PFSK-1 (cell line): ENCODE measurements around the gene CFAP65.

Source experiments
- TAF1 ChIP-seq: IDR thresholded peaks from 2 replicates; pipeline ENCODE4 v1.6.1; 2012; ENCODE audit warnings: low read length, control low read depth, borderline replicate concordance; ENCODE audit not compliant: insufficient read depth
- TF ChIP-seq, protein P1 (sequence below), 2 experiments: IDR thresholded peaks; 2 replicates each; pipeline versions ENCODE4 v1.6.1 to v1.8.0; 2011 to 2012; ENCODE audit warnings: low read depth in 2 of 2, low read length in 2 of 2, control low read depth in 1 of 2, inconsistent platforms in 1 of 2, mild to moderate bottlenecking in 1 of 2, moderate library complexity in 1 of 2; ENCODE audit not compliant: insufficient read depth in 1 of 2

DNA sequence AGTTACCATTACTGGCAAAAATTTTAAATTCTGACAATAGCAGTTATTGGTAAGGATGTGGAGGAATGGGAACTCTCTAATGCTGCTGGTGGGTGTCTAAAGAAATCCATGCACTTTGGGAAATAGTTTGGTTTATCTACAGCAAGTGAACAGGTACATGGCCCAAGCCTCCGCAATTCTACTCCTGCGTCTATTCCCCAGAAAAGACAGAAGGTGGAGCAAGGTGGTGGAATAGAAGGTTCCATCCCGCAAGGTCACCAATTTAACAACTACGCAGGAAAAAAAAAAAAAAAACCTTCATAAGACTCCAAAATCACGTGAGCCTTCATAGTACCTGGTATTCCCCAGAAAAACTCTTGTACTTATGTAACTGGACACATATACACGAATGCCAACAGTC is 6.5 kb downstream of the CFAP65 start:
- TF ChIP-seq TAF1: no peak
- TF ChIP-seq, protein P1, sequence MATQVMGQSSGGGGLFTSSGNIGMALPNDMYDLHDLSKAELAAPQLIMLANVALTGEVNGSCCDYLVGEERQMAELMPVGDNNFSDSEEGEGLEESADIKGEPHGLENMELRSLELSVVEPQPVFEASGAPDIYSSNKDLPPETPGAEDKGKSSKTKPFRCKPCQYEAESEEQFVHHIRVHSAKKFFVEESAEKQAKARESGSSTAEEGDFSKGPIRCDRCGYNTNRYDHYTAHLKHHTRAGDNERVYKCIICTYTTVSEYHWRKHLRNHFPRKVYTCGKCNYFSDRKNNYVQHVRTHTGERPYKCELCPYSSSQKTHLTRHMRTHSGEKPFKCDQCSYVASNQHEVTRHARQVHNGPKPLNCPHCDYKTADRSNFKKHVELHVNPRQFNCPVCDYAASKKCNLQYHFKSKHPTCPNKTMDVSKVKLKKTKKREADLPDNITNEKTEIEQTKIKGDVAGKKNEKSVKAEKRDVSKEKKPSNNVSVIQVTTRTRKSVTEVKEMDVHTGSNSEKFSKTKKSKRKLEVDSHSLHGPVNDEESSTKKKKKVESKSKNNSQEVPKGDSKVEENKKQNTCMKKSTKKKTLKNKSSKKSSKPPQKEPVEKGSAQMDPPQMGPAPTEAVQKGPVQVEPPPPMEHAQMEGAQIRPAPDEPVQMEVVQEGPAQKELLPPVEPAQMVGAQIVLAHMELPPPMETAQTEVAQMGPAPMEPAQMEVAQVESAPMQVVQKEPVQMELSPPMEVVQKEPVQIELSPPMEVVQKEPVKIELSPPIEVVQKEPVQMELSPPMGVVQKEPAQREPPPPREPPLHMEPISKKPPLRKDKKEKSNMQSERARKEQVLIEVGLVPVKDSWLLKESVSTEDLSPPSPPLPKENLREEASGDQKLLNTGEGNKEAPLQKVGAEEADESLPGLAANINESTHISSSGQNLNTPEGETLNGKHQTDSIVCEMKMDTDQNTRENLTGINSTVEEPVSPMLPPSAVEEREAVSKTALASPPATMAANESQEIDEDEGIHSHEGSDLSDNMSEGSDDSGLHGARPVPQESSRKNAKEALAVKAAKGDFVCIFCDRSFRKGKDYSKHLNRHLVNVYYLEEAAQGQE (IDR thresholded peaks at IDR 0.05; ENCODE audit: insufficient read depth in 1 of 2, low read depth in 2 of 2, low read length in 2 of 2): no peak
